NB4 (cell line): Measurements from ENCODE around the gene DCTD.

ENCODE experiments used
- CTCF ChIP-seq: IDR thresholded peaks from one replicate; pipeline ENCODE4 v1.5.1; 2012; ENCODE audit warnings: low read depth, low read length
- POLR2A ChIP-seq: IDR thresholded peaks from 2 replicates; pipeline ENCODE4 v1.6.1; 2011; ENCODE audit warnings: mild to moderate bottlenecking; ENCODE audit not compliant: insufficient read length; ENCODE audit errors: extremely low read depth

- TF ChIP-seq CTCF, result no peak
- TF ChIP-seq POLR2A, result no peak
Measured at GRCh38 chr4:182861346-182861745, 55.8 kb downstream of the DCTD start.
